Head of caudate nucleus (tissue), 42 donors: Measurements from ENCODE around the gene WDR86.

ENCODE experiments used
- DNase-seq, 42 donors: peaks; one replicate each; pipeline versions ENCODE4 v3.0.0 to v3.0.0-alpha.2; 2020 to 2021; ENCODE audit warnings: mixed read lengths in 7 of 42
- intact Hi-C: fragments of 100-400 bp; cut with DNase I; formaldehyde crosslinking; loops from one replicate; pipeline ENCODE4 v1.15.0; 2022

The WDR86 gene, protein sequence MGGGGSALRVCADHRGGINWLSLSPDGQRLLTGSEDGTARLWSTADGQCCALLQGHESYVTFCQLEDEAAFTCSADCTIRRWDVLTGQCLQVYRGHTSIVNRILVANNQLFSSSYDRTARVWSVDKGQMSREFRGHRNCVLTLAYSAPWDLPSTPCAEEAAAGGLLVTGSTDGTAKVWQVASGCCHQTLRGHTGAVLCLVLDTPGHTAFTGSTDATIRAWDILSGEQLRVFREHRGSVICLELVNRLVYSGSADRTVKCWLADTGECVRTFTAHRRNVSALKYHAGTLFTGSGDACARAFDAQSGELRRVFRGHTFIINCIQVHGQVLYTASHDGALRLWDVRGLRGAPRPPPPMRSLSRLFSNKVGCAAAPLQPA

DNA sequence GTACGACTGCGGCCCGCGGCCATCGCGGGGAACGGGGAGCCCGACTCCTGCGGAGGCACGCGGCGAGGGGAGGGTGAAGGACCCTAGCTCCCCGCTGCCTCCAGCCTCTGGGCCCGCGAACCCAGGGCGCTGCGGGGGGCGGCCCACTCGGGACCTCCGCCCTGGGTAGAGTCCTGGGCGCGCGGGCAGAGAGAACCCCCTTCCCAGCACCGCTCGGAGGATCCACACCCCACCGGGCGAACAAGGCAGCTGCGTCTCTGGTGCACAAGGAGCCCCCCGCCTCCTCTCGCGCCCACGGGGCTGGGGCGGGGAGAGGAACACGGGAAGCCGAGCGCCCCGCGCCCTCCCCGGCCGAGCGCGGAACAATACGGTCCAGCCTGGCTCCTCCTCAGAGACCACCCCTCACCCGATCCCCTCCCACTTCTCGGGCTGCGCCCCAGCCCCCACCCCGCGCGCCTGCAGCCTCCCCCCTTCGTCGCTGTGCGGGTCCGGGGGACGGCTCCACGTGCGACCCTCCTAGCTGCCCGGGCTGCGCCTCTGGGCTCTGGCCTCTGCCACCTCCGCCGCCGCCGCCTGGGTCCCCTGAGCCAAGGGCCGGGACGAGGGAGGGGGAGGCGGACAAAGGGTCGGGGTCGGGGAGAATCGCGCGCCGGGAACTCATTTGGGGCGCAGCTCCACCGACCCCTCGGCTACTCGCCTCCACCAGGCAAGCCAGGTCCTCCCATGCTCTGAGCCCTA is at the start of gene WDR86:
Gene WDR86 (minus strand): TSS at position 372 of the 738 bp plus-strand sequence. CDS start 449 bp downstream, outside the sequence.
- no peak for DNase-seq
- intact Hi-C loops: no loop called here

DNA sequence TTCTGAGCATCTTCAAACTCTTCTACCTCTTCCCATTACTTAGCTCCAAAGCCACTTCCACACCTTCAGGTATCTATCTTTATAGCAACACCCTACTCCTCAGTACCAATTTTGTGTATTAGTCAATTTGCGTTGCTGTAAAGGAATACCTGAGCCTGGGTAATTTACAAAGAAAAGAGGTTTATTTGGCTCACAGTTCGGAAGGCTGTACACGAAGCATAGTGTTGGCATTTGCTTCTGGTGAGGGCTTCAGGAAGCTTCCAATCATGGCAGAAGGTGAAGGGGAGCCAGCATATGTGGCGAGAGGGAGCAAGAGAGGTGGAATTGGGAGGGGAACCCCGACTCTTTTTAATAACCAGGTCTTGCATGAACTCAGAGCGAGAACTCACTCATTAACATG is 47.7 kb upstream of the WDR86 start:
- no peak for DNase-seq
- intact Hi-C loops: no loop called here

DNA sequence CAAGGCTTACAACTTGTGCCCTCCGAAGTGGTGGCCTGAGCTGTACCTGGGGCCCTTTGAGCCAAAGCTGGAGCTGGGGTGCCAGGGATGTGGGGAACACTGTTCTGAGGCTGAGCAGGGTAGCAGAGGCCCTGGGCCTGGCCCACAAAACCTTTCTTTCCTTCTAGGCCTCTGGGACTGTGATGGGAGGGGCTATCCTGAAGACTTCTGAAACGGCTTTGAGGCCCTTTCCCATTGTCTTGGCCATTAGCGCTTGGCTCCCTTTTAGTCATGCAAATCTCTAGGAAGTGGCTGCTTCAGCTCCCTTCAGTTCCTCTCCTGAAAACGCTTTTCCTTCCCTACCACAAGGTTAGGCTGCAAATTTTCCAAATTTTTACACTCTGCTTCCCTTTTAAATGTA is 46.9 kb upstream of the WDR86 start:
- DNase-seq: peak in 3 of 42 donors; percentile 2 to 13 (median 3)
- intact Hi-C loops: no loop called here

DNA sequence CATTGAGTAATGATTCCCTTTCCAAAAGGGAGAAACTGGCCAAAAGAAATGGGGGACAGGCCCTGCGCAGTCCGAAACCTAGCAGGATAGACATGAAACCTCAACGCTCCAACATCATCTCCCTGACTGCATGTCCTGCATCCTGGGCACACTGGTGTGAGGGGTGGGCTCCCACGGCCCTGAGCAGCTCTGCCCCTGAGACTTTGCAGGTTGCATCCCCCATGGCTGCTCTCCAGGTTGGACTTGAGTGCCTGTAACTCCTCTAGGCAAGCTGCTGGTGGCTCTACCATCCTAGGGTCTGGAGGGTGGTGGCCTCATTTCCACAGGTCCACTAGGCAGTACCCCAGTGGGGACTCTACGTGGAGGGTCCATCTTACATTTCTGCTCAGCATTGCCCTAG is 46.4 kb upstream of the WDR86 start:
- peak in 3 of 42 donors; percentile 0 to 17 (median 13) for DNase-seq
- intact Hi-C loops: no loop called here

DNA sequence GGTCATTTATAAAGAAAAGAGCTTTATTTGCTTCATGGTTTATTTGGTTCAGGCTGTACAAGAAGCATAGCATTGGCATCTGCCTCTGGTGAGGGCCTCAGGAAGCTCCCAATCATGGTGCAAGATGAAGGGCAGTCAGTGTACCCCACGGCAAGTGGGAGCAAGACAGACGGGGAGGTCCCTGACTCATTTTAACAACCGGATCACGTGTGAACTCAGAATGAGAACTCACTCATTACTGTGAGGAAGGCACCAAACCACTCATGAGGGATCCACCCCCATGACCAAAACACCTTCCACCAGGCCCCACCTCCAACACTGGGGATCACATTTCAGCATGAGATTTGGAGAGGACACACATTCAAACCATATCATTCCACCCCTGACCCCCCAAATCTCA is 45.9 kb upstream of the WDR86 start:
- peak in 2 of 42 donors; percentile 1 to 10 for DNase-seq
- intact Hi-C loops: no loop called here

DNA sequence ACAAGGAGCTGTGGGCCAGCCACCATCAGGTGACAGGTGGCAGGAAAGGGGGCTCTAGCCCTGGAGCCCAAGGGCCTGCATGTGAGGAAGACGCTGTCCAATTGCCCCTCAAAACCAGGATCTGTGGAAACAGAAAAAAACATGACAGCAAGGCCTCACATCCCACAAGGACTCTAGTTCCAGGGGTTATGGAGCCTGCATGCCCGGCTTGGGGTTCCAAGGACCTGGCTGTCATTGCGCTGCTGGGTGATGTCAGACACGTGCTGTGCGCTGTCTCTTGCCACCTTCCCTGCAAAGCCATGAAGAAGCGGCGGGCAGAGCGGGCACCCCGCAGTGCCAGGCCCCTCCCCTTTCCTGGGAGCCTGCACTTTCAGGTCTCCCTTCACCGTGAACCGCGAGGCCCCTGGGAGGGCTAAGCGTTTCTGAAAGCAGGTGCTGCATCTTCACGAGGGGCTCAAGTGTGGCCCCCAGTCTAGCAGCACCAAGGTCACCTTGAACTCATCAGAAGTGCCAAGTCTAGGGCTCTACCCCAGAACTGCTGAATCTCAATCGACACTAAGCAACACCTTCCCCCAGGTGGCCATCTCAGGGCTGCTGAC is 45.2 kb upstream of the WDR86 start:
- peak in 4 of 42 donors; percentile 0 to 23 (median 14) for DNase-seq
- intact Hi-C loops: loop anchor here (5.0 kb wide), 1 partner anchor 93 kb away; no protein-coding TSS in a partner anchor

DNA sequence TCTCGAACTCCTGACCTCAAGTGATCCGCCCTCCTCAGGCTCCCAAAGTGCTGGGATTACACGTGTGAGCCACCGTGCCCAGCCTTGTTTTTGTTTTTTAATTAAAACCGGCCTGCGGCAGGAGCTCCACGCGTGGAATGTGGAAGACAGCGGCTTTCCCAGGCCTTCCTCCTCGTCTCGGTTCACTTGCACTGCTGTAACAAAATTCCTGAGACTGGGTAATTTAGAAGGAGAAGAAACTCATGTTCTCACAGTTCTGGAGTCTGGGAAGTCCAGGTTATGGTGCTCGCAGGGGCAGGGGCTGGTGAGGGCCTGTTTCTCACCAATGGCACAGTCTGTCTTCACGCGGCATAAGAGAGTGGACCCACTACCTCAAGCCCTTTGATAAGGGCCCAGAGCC is 44.5 kb upstream of the WDR86 start:
- peak in 5 of 42 donors; percentile 1 to 23 (median 16) for DNase-seq
- intact Hi-C loops: loop anchor here (5.0 kb wide), 1 partner anchor 92 kb away; no protein-coding TSS in a partner anchor

DNA sequence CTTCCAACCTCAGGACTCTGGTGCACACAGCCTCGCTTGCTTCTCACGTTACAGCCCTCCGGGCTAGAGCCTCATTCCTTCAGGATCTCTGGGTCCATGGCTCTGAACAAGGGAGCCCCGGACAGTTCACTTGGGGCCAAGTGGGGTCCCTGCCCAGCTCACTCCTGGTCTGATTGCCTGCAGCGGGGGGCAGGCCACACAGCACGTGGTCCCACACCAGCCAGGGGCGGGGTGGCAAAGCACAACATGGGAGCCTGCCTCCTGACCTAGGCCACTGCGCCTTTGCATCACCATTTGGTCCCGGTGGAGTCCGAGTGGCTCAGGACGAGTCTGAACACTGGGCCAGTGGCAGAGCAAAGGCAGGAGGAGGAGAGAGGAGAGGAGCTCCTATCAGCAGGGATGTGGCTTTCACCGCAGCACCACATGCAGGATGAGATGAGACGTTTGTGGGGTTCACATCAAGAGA is 43.5 kb upstream of the WDR86 start:
- DNase-seq: peak in 7 of 42 donors; percentile 0 to 39 (median 19)

DNA sequence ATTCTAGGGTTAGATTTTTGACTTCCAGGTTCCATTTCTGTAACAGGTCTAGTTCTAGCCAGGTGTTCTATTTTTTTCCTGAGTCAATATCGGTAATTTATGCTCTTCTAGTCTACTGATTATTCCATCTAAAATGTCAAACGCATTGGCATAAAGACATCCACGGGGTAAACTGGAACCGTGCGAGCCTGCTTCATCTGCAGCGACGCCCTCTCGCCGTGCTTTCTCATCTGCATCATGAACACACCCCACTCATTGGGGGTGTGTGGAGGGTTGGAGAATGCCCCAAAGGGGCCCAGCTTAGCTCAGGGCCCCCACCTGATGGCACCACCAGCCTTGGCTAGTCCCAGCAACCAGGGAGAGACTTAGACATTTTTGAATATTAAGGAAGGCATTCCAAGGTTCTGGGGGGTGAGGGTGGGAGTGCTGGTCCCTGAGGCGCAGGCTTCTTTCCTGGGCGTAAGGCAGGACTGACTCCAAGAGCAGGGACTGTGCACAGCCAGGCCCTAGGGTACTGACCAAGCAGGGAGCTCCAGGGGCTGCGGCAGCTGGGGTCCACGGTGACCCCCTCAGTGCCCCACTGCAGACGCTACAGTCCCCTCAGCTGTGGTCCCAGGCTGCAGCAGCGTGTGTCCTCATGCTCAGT is 43.0 kb upstream of the WDR86 start:
- DNase-seq: peak in 14 of 42 donors; percentile 5 to 52 (median 25)
- intact Hi-C loops: loop anchor here (5.0 kb wide), 1 partner anchor 91 kb away; no protein-coding TSS in a partner anchor

More for the DNA sequence above, 43.5 kb upstream of the WDR86 start:
- intact Hi-C loops: loop anchor here (5.0 kb wide), 1 partner anchor 91 kb away; no protein-coding TSS in a partner anchor

DNA sequence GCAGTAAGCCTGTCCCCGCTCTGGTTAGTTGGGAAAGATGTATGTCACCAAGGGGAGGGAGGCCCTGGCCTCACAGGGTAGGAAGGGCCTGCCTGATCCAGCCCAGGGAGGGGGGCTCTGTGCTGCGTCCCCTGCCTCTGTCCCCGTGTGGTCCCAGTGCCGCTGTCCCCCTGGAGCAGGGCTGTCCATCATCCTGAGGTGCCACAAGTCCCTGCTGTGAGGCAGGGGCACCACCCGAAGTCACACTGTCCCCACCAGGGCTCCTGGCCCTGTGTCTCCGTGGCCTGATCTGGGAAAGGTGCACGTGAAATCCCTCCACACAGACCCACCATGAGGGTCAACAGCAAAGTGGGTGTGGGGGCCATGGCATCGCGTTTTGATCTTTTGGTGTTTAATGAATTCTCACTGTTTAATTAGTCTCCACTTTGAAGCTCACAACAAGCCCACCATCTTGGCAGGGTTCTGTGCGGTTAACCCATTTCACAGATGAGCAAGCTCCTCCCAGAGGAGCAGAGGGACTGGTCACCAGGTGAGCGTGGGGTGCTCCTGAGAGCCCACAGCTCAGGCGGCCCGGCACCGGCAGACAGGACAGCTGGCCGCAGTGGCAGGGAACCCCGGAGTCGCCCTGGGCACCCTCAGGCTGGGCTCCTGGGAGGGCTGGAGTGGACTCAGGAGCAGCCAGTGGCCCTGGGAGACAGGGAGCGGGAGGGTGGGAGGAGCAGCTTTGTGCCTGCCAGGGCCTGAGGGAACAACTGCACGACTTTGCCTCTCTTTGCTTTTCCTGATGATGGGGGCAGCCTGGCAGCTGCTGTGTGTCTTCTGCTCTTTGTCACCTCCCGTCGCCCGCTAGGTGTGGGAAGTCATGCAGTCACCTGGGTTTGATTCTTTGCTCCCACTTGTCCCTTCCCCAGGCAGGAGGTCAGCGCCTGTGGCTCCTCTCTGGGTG is 42.1 kb upstream of the WDR86 start:
- intact Hi-C loops: loop anchor here (5.0 kb wide), 1 partner anchor 90 kb away; no protein-coding TSS in a partner anchor
- peak in 14 of 42 donors; percentile 3 to 58 (median 30) for DNase-seq

DNA sequence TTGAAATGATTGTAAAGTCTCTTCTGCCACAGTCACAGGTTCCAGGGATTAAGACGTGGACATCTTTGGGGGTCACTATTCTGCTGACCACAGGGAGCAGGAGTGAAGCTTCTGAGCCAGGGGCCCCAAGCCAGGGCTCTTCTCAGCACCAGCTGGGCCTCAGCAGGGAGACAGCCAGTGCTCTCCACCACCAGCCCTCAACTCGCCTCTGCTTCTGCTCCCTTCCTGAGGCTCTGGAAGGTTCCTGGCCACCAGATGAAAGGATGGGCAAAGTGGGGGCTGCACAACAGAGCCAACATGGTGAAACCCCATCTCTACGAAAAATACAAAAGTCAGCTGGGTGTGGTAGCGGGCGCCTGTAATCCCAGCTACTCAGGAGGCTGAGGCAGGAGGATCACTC is 41.3 kb upstream of the WDR86 start:
- peak in 6 of 42 donors; percentile 2 to 22 (median 7) for DNase-seq
- intact Hi-C loops: loop anchor here (5.0 kb wide), 1 partner anchor 89 kb away; no protein-coding TSS in a partner anchor

DNA sequence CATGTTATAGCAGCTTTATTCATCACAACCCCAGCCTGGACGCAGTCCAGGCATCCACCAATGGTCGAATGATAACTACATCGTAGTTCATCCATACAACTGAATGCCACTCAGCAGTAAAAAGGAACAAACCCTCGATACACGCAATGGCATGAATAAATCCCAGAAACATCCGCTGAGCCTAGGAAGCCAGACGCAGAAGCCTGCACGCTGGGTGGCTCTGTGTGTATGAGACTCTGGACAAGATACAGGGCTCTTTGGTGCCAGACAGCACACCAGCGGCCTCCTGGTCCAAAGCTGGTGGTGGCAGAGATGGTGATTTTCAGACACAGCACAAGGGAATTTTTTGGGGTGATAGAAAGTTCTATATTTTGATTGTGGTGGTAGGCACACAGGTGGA is 40.2 kb upstream of the WDR86 start:
- peak in 2 of 42 donors; percentile 8 to 20 for DNase-seq
- intact Hi-C loops: loop anchor here (5.0 kb wide), 1 partner anchor 88 kb away; no protein-coding TSS in a partner anchor

DNA sequence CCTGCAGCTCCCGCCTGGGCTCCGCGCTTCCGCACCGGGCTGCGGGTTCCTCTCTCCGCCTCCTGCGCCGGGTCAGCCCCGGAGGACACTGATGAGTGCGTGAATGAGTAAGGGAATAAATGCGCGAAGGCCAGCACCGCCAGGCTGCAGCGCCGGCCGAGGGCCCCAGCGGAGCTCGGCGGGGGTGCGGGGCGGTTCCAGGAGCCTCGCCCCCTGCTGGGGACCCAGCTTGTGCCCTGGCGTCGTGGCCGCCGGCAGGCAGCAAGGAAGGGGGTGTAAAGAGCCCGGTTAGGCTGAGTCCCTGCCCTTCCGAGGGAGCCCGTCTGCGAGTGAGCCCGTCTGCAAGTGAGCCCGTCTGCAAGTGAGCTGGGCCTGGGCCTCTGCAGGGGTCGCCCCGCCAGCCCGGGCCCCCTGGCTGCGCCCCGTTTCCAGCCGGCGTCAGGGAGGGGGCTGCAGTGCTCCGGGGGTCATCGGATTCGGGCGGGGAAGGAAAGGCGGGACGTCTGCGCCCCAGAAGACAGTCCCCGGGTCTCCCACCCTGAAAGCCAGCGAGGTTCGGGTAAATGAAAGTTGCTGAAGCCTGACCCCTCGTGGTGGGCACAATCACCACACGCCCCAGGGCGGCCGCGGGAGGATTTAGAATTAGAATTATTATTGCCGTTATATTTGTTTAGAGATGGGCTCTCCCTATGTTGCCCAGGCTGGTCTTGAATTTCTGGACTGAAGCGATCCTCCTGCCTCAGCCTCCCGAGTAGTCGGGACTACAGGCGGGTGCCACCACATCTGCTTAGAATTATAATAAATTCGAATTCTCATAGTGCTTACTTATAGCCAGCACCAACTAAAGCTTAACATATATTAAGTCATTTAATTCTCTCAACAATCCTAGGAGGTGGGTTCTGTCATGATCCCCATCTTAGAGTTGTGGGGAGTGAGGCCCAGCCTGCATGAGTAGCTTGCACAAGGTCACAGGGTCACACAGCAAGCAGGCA is 38.7 kb upstream of the WDR86 start:
- peak; percentile 34 to 82 (median 62) for DNase-seq
- intact Hi-C loops: no loop called here

DNA sequence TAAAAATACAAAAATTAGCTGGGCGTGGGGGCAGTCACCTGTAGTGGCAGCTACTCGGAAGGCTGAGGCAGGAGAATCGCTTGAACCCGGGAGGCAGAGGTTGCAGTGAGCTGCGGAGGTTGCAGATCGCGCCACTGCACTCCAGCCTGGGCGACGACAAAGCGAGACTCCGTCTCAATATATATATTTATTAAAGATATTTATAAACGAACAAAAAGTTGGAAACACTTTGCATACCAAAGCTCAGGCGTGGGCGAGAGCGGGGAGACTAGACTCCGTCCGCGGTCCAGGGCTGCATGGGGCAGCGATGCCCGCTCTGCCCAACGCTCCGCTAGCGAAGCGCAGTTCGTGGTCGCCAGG is 38.0 kb upstream of the WDR86 start:
- intact Hi-C loops: no loop called here
- DNase-seq: peak in 2 of 42 donors; percentile 27 to 39

DNA sequence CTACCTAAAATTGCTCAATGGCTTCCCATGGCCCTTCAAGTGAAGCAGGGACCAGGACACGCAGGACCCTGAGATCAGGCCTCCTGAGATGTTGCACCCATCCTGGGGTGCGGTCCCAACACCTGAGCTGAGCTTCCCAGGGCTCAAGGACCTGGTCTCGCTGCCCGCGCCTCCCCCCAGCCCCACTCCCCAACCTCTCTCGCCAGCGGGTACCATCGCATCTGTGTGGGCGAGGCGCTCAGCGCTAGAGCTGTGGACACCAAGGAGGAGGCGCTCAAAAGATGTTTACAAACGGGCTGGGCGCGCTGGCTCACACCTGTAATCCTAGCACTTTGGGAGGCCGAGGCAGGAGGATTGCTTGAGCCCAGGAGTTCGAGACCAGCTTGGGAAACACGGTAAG is 37.5 kb upstream of the WDR86 start:
- peak in 1 of 42 donors; percentile 29 for DNase-seq
- intact Hi-C loops: no loop called here

DNA sequence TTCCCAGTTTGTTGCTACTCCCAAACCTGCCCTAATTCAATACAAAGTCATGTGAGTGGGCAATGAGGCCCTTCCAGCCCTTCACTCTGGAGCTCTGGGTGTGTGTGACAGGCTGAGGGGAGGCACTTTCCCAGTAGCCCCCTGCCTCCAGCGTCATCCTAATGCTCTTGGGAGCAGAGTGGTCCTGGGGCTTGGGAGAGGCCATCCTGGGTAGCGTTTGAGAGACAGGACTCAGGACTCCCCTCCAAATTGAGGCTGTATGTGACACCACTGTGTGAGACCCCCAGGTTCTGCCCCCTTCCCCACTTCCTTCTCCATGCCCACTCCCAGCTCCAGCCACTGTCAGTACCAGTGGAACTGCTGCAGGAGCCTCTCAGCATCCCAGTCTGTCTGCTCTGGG is 36.6 kb upstream of the WDR86 start:
- no peak for DNase-seq
- intact Hi-C loops: no loop called here
